ENCODE results near the gene CYB5R3. TPM values are rescaled to one million over a fixed set of nuclear protein-coding genes. Genes with fewer than 3 reads are reported as not detected.

CYB5R3 gene
- total RNA-seq, 1 donor from 2014 or later = 105 TPM

DNA sequence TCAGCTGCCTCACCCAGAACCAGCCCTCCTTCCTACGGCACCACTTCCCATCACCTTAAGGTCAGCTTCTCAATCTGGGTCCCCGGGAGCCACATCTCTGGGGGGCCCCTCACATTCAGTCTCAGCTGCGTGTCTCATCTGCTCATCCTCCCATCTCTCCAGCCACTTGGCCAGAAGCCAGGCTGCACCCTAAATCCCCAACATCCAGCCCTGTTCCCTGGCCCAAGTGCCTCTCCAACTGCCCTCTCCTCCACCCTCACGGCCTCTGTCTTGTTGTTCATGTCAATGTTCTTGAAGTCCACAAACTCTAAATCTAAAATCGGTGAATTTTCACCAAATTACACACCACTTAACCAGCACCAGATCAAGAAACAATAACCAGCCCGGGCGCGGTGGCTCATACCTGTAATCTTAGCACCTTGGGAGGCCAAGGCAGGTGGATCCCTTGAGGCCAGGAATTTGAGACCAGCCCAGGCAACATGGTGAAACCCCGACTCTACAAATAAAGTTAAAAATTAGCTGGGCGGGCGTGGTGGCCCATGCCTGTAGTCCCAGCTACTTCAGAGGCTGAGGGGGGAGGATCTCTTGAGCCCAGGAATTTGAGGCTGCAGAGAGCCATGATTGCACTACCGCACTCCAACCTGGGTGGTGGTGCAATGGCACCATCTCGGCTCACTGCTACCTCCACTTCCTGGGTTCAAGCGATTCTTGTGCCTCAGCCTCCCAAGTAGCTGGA lies 37.7 kb upstream of the CYB5R3 start:
- peaks cover 3% of the 10 kb centered on the region for H3K27me3 Mint-ChIP-seq (ENCODE audit: low read depth)
- DNase-seq (ENCODE audit: low read depth, low spot score) = no peak
- peaks cover 17% of the 10 kb centered on the region for H3K4me1 Mint-ChIP-seq
- no peaks in the 10 kb centered on the region for H3K36me3 Mint-ChIP-seq (ENCODE audit: low read depth)
- H3K4me3 Mint-ChIP-seq = no peak overlapping the region
- no peak overlapping the region for H3K27ac Mint-ChIP-seq (ENCODE audit: unreplicated experiment)
- H3K9me3 Mint-ChIP-seq = no peaks in the 10 kb centered on the region
- TF ChIP-seq, protein P1, sequence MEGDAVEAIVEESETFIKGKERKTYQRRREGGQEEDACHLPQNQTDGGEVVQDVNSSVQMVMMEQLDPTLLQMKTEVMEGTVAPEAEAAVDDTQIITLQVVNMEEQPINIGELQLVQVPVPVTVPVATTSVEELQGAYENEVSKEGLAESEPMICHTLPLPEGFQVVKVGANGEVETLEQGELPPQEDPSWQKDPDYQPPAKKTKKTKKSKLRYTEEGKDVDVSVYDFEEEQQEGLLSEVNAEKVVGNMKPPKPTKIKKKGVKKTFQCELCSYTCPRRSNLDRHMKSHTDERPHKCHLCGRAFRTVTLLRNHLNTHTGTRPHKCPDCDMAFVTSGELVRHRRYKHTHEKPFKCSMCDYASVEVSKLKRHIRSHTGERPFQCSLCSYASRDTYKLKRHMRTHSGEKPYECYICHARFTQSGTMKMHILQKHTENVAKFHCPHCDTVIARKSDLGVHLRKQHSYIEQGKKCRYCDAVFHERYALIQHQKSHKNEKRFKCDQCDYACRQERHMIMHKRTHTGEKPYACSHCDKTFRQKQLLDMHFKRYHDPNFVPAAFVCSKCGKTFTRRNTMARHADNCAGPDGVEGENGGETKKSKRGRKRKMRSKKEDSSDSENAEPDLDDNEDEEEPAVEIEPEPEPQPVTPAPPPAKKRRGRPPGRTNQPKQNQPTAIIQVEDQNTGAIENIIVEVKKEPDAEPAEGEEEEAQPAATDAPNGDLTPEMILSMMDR (conservative IDR thresholded peaks at IDR 0.05) = no peak

DNA sequence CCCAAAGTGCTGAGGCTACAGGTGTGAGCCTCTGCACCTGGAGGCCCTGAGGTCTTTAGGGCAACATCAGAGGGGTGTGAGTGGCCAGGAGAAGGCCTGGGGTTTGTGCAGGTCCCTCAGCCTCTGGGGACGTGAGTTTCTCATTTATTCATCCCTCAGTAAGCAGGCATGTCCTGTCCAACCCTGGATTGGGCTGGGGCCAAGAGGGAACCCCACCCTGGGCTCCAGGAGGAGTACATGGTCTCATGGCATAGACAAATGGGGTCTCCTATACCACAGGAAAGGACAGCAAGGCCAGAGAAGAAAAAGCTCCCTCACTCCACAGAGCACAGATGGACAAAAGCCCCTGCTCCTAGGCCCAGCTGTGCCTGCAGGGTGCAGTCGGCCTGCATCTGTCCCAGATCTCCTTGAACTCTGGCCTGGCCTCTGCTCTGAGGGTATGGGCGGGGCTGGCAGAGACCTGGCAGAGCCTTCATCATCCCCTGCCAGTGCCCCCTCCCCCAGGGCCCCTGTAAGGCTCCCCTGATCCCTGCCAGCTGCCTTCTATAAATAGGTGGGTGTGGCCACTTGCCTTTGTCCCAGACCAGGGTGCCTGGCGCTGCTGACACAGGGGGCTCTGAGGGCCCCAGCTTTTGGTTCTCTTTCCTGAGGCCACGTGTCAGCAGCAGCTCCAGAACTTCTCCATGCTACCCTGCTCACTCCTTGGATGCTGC lies 36.9 kb upstream of the CYB5R3 start:
- DNase-seq (ENCODE audit: low read depth, low spot score) = no peak
- no peaks in the 10 kb centered on the region for H3K9me3 Mint-ChIP-seq
- peaks cover 3% of the 10 kb centered on the region for H3K27me3 Mint-ChIP-seq (ENCODE audit: low read depth)
- H3K4me1 Mint-ChIP-seq = peaks cover 17% of the 10 kb centered on the region
- H3K36me3 Mint-ChIP-seq (ENCODE audit: low read depth) = no peaks in the 10 kb centered on the region
- TF ChIP-seq, protein P1 (conservative IDR thresholded peaks at IDR 0.05) = no peak
- no peak overlapping the region for H3K27ac Mint-ChIP-seq (ENCODE audit: unreplicated experiment)
- no peak overlapping the region for H3K4me3 Mint-ChIP-seq

DNA sequence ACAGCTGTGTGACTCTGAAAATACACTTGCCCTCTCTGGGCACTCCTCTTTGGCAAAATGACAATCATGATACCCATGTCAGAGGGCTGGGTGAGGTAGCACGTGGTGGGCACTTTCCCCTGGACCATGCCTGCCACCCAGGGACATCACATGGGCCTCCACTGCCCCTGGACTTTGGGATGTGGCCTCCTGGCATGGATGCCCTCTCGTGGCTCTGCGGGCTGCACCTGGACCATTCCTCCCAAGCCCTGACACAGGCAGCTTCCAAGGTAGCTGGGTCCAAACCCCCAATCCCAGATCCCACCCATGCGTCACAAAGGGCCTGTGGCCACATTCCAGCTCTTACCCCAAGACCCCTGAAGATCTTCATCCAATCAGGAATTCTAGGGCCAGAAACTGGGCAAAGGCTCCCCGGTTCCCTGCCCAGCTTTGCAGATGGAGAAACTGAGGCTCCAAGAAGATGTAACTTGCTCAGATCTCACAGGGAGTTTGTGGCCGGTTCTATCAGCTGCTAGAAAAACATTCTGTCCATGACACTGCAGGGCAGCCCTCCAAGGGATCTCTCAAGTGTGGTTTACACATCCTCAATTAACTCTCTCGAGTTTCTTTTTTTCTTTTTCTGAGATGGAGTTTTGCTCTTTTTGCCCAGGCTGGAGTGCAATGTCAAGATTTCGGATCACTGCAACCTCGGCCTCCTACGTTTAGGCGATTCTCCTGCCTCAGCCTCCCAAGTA lies 35.4 kb upstream of the CYB5R3 start:
- DNase-seq (ENCODE audit: low read depth, low spot score) = no peak
- Mint-ChIP-seq H3K4me1 (peaks cover 17% of the 10 kb centered on the region), H3K36me3 (ENCODE audit: low read depth) (no peaks in the 10 kb centered on the region), H3K9me3 (no peaks in the 10 kb centered on the region), H3K27me3 (ENCODE audit: low read depth) (peaks cover 3% of the 10 kb centered on the region), H3K4me3 (no peak overlapping the region), H3K27ac (ENCODE audit: unreplicated experiment) (no peak overlapping the region)
- TF ChIP-seq, protein P1 (conservative IDR thresholded peaks at IDR 0.05) = no peak

GRCh38 chr22:42683578-42684283 lies 34.5 kb upstream of the CYB5R3 start:
- peaks cover 15% of the 10 kb centered on the region for H3K4me1 Mint-ChIP-seq
- peaks cover 1% of the 10 kb centered on the region for H3K9me3 Mint-ChIP-seq
- H3K27ac Mint-ChIP-seq (ENCODE audit: unreplicated experiment) = no peak overlapping the region

More at GRCh38 chr22:42683578-42684283, 34.5 kb upstream of the CYB5R3 start:
- Mint-ChIP-seq H3K36me3 (ENCODE audit: low read depth) (no peaks in the 10 kb centered on the region), H3K27me3 (ENCODE audit: low read depth) (peaks cover 3% of the 10 kb centered on the region), H3K4me3 (no peak overlapping the region)
- no peak for DNase-seq (ENCODE audit: low read depth, low spot score)
- TF ChIP-seq, protein P1 (conservative IDR thresholded peaks at IDR 0.05) = no peak

Measured in neural crest cell (in vitro differentiated cells).